ENCODE results near the gene WASHC3. TPM values are rescaled to one million over a fixed set of nuclear protein-coding genes. Genes with fewer than 3 reads are reported as not detected.

WASHC3 gene
- total RNA-seq, 4 donors from 2014 or later: 80.4 to 106 (median 87.1) TPM

DNA sequence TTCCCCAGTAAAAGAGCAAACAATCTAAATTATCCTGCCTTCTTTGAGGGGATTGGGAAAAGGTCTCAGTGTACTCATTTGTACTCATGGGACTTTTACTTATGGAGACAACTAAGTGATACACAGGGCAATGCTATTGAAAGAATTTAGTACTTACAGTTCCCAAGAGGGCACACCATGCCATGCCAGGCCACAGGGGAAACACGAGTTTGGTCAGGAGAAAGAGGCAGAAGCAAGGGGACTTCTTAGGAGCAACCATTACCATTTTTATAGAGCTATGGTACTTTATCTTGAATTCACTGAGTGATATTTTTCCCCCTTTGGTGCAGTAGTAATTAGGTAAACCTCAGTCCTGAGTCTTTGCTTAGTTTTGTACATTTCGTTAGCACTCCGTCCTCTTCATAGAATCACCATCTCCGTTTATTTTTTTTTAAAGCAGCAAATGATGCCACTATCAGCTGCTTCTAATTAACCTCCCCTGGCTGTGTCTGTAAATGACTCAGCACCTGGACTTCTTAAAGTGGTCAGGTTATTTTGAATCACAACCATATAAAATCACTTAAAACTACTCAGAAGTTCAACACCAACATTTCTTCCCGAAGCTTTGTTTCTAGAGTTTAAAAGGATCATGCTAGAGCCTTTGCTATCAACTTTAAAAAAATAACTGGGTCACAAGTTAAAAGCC lies 5.9 kb upstream of the WASHC3 start:
- H3K4me1 ChIP-seq: no peaks in the 10 kb centered on the region
- ATAC-seq: no peak
- H3K9me3 ChIP-seq: no peaks in the 10 kb centered on the region
- WGBS, 2 donors (ENCODE audit: low coverage in 1 of 2): 49 to 57% methylated on average over 5 of the region's 5 CpGs
- H3K27ac ChIP-seq: no peak overlapping the region
- H3K36me3 ChIP-seq: no peaks in the 10 kb centered on the region
- no peaks in the 10 kb centered on the region for H3K27me3 ChIP-seq
- TF ChIP-seq EP300 (IDR thresholded peaks at IDR 0.05): no peak
- no peak overlapping the region for H3K4me3 ChIP-seq

GRCh38 chr12:102064476-102064875 lies 2.7 kb upstream of the WASHC3 start:
- H3K4me3 ChIP-seq: no peak overlapping the region
- peaks cover 0 to 20% (median 0%) of the 10 kb centered on the region in 3 donors for H3K4me1 ChIP-seq
- no peak overlapping the region for H3K27ac ChIP-seq
- peaks cover 0 to 3% of the 10 kb centered on the region in 2 donors for H3K36me3 ChIP-seq
- no peak for ATAC-seq
- 86% methylated on average over 1 of the region's 1 CpG for WGBS, 2 donors (ENCODE audit: low coverage in 1 of 2)
- no peaks in the 10 kb centered on the region for H3K27me3 ChIP-seq
- H3K9me3 ChIP-seq: no peaks in the 10 kb centered on the region
- TF ChIP-seq, protein P1, sequence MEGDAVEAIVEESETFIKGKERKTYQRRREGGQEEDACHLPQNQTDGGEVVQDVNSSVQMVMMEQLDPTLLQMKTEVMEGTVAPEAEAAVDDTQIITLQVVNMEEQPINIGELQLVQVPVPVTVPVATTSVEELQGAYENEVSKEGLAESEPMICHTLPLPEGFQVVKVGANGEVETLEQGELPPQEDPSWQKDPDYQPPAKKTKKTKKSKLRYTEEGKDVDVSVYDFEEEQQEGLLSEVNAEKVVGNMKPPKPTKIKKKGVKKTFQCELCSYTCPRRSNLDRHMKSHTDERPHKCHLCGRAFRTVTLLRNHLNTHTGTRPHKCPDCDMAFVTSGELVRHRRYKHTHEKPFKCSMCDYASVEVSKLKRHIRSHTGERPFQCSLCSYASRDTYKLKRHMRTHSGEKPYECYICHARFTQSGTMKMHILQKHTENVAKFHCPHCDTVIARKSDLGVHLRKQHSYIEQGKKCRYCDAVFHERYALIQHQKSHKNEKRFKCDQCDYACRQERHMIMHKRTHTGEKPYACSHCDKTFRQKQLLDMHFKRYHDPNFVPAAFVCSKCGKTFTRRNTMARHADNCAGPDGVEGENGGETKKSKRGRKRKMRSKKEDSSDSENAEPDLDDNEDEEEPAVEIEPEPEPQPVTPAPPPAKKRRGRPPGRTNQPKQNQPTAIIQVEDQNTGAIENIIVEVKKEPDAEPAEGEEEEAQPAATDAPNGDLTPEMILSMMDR (IDR thresholded peaks at IDR 0.05): no peak
- TF ChIP-seq POLR2AphosphoS5 (IDR thresholded peaks at IDR 0.05) (no peak), POLR2A (IDR thresholded peaks at IDR 0.05) (no peak), EP300 (IDR thresholded peaks at IDR 0.05) (no peak)

- WGBS, 2 donors (ENCODE audit: low coverage in 1 of 2): 93 to 100% methylated on average over 3 of the region's 3 CpGs
- Histone ChIP-seq H3K9me3 (no peaks in the 10 kb centered on the region), H3K4me3 (no peak overlapping the region), H3K4me1 (peaks cover 0 to 20% (median 0%) of the 10 kb centered on the region in 3 donors), H3K27me3 (no peaks in the 10 kb centered on the region), H3K27ac (no peak overlapping the region), H3K36me3 (peaks cover 0 to 15% of the 10 kb centered on the region in 2 donors)
- ATAC-seq: no peak
- TF ChIP-seq EP300 (IDR thresholded peaks at IDR 0.05): no peak
- TF ChIP-seq, protein P1 (IDR thresholded peaks at IDR 0.05): no peak
- TF ChIP-seq POLR2A (IDR thresholded peaks at IDR 0.05): no peak
- TF ChIP-seq POLR2AphosphoS5 (IDR thresholded peaks at IDR 0.05): no peak
Observed at GRCh38 chr12:102063069-102063468, 1.3 kb upstream of the WASHC3 start.

GRCh38 chr12:102062419-102062806 lies 622 bp upstream of the WASHC3 start:
- 64% methylated on average over 5 of the region's 11 CpGs; no CpG with 5 or more reads in 1 of the 2 donors for WGBS, 2 donors (ENCODE audit: low coverage in 1 of 2)
- TF ChIP-seq POLR2A (IDR thresholded peaks at IDR 0.05): no peak
- TF ChIP-seq POLR2AphosphoS5 (IDR thresholded peaks at IDR 0.05): no peak
- TF ChIP-seq EP300 (IDR thresholded peaks at IDR 0.05): no peak
- TF ChIP-seq, protein P1 (IDR thresholded peaks at IDR 0.05): no peak
- H3K9me3 ChIP-seq: no peaks in the 10 kb centered on the region
- peak overlapping the region; percentile 76 to 99 for H3K4me3 ChIP-seq
- ATAC-seq: no peak
- H3K27me3 ChIP-seq: no peaks in the 10 kb centered on the region
- H3K4me1 ChIP-seq: peaks cover 0 to 20% (median 0%) of the 10 kb centered on the region in 3 donors
- H3K27ac ChIP-seq: peak overlapping the region in 3 of 4 donors; percentile 90 to 92 (median 92)
- peaks cover 0 to 15% of the 10 kb centered on the region in 2 donors for H3K36me3 ChIP-seq

GRCh38 chr12:102061096-102061559 lies 663 bp downstream of the WASHC3 start:
- H3K36me3 ChIP-seq: peaks cover 0 to 25% of the 10 kb centered on the region in 2 donors
- ATAC-seq: peak; percentile 12
- H3K27ac ChIP-seq: peak overlapping the region; percentile 87 to 92 (median 91)
- no peaks in the 10 kb centered on the region for H3K9me3 ChIP-seq
- peaks cover 0 to 20% (median 0%) of the 10 kb centered on the region in 3 donors for H3K4me1 ChIP-seq
- WGBS, 2 donors (ENCODE audit: low coverage in 1 of 2): 36% methylated on average over 6 to 9 of the region's 9 CpGs
- TF ChIP-seq POLR2A (IDR thresholded peaks at IDR 0.05) (no peak), EP300 (IDR thresholded peaks at IDR 0.05) (no peak), POLR2AphosphoS5 (IDR thresholded peaks at IDR 0.05) (no peak)
- TF ChIP-seq, protein P1 (IDR thresholded peaks at IDR 0.05): no peak
- H3K27me3 ChIP-seq: no peaks in the 10 kb centered on the region
- H3K4me3 ChIP-seq: peak overlapping the region; percentile 76 to 99
